Loucy (cell line): Measurements from ENCODE around the gene SEC31B.

Experiments used
- EZH2phosphoT487 ChIP-seq: fragments of 200-600 bp; IDR thresholded peaks from 2 replicates; pipeline ENCODE4 v1.6.1; 2018; ENCODE audit warnings: antibody characterized with exemption, mild to moderate bottlenecking, moderate library complexity, borderline replicate concordance
- TF ChIP-seq, protein P1 (sequence below): fragments of 200-600 bp; sonication (generic); conservative IDR thresholded peaks from 2 replicates; pipeline ENCODE4 v1.5.1; 2014; ENCODE audit warnings: mild to moderate bottlenecking, antibody characterized with exemption, low read length

DNA sequence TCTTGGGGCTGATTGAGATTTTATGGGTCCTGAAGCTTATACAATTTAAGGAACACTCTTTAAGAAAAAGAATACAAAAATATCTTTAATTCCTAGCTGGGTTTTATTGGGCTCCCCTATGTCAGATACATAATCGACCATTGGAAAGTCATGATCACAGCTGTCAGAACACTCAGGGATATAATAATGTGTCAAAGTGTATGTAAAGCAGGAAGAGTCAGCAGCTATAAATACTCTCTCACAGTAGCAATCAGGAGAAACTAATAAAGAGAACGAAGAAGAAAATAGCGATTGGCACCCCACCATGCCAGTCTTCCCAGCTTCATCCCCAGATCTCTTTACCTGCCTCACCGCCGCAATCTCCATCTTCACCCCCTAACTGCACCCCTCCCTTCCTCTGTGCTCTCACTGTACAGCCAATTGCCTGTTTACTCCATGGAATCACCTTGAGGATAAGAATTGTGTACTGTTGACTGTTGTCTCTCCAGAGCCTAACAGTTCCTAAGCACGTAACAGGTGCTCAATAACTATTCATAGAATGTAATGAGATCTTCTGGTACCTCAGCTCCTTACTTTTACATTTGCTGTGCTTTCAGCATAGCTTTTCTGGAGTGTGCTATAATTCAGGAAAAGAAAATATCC, 80.9 kb downstream of the SEC31B start:
- TF ChIP-seq, protein P1, sequence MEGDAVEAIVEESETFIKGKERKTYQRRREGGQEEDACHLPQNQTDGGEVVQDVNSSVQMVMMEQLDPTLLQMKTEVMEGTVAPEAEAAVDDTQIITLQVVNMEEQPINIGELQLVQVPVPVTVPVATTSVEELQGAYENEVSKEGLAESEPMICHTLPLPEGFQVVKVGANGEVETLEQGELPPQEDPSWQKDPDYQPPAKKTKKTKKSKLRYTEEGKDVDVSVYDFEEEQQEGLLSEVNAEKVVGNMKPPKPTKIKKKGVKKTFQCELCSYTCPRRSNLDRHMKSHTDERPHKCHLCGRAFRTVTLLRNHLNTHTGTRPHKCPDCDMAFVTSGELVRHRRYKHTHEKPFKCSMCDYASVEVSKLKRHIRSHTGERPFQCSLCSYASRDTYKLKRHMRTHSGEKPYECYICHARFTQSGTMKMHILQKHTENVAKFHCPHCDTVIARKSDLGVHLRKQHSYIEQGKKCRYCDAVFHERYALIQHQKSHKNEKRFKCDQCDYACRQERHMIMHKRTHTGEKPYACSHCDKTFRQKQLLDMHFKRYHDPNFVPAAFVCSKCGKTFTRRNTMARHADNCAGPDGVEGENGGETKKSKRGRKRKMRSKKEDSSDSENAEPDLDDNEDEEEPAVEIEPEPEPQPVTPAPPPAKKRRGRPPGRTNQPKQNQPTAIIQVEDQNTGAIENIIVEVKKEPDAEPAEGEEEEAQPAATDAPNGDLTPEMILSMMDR, result no peak
- TF ChIP-seq EZH2phosphoT487, result no peak
